ENCODE data around the gene SART3. TPM values are rescaled to one million over a fixed set of nuclear protein-coding genes. Genes with fewer than 3 reads are reported as not detected.

SART3 gene
- 10 to 100 TPM; 19.5 to 33.2 (median 27.4) TPM for total RNA-seq
- 10 to 100 TPM; 13.3 to 20.3 TPM for polyA plus RNA-seq
- long read RNA-seq, donor 1, full-length matches to known transcripts, result 10 of 22 reads
- long read RNA-seq, donor 1, partial matches to known transcripts, result 6 of 22 reads
- long read RNA-seq, donor 1, other reads (novel, unspliced or antisense), result 6 of 22 reads
- long read RNA-seq, donor 2, full-length matches to known transcripts, result 6 of 44 reads
- long read RNA-seq, donor 2, partial matches to known transcripts, result 35 of 44 reads
- long read RNA-seq, donor 2, other reads (novel, unspliced or antisense), result 3 of 44 reads
- long read RNA-seq, donor 3, full-length matches to known transcripts, result 9 of 21 reads
- long read RNA-seq, donor 3, partial matches to known transcripts, result 4 of 21 reads
- long read RNA-seq, donor 3, other reads (novel, unspliced or antisense), result 8 of 21 reads

DNA sequence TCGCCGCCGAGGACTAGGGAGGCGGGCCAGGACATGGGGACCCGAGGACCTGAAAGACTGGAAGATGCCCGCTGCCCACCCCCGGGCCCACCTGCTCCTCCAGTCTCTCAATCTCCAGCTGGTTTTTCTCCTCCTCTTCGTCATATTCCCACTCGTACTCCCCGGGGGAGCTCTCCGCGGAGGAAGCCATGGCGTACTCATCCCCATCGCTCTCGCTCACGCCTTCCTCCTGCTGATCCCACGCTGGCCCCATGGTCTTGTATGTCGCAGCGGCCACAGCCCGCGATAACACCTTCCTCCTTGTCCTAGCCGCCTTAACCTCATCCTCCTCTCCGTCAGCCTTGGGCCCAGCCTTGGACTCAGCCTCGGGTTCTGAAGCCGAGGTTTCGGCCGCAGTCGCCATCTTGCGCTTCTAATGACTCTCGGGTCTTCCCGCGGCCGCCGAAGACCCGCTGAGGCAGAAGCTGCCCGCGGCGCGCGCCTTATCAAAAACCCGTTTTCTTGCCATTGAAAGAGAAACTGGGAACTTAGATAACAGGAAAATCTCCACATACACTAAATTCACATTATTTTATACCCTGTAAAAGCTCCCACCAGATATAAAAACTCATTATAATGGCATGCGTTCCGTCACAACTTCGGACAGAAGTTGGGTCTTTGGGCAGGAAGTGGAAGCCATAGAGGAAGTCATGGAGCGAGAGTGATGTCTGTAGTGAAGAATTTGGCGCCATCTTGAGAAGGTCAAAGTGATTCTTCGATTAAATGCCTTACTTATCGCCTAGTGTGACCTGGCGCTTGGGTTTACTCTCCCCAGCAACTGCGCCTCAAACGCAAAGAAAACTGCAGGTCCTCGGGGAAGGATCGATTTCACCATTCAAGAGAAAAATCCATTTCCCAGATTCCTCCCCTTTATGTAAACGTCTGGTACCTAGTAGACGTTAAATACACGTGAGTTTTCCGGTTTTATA lies at the start of gene SART3:
Gene SART3 (minus strand): TSS at position 422 of the 968 bp plus-strand sequence. CDS start 19 bp downstream, at position 403.
- 0 to 1% (median 0%) methylated on average over 51 to 57 of the region's 57 CpGs for WGBS, 4 donors
- TF ChIP-seq, protein P1, sequence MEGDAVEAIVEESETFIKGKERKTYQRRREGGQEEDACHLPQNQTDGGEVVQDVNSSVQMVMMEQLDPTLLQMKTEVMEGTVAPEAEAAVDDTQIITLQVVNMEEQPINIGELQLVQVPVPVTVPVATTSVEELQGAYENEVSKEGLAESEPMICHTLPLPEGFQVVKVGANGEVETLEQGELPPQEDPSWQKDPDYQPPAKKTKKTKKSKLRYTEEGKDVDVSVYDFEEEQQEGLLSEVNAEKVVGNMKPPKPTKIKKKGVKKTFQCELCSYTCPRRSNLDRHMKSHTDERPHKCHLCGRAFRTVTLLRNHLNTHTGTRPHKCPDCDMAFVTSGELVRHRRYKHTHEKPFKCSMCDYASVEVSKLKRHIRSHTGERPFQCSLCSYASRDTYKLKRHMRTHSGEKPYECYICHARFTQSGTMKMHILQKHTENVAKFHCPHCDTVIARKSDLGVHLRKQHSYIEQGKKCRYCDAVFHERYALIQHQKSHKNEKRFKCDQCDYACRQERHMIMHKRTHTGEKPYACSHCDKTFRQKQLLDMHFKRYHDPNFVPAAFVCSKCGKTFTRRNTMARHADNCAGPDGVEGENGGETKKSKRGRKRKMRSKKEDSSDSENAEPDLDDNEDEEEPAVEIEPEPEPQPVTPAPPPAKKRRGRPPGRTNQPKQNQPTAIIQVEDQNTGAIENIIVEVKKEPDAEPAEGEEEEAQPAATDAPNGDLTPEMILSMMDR (IDR thresholded peaks at IDR 0.05), result no peak
- TF ChIP-seq POLR2A (IDR thresholded peaks at IDR 0.05), result peak in 1 of 2 donors; percentile 47
- intact Hi-C loops (cut with DNase I), result loop anchor here (5.0 to 10.0 kb wide), 10 partner anchors 56 to 536 kb away; partner anchors contain the start of genes ALKBH2 (in 5 of the 10), UNG (in 5 of the 10), CORO1C (in 2 of the 10) and SSH1 (in 2 of the 10)

DNA sequence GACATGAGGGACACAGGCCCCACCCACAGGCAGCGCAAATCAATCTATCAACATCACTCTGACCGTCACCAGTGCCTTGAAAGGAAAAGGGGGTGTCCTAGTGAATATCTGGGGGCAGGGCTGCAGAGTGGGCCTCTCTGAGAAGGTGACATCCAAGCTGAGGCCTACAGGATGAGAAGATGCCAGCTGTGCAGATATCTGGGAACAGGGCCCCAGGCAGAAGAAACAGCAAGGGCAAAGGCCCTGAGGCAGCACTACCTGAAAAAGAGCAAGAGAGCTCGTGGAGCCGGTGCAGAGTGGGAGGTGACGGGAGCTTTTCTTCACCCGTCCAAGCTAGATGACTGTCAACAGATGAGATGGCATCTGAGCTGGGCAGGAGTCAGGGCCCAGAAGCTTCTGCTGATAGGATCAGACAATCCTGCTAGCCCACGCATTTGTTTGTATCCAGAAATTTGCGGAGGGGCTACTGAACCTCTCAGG lies 49.4 kb upstream of the SART3 start:
- WGBS, 4 donors, result 86 to 92% (median 89%) methylated on average over 7 to 8 of the region's 8 CpGs
- peaks cover 0 to 22% (median 11%) of the 10 kb centered on the region in 12 donors for H3K4me1 ChIP-seq
- DNase-seq, result no peak
- H3K36me3 ChIP-seq, result no peaks in the 10 kb centered on the region
- peak overlapping the region in 1 of 12 donors; percentile 32 for H3K27ac ChIP-seq
- H3K4me3 ChIP-seq, result no peak overlapping the region
- intact Hi-C loops (cut with DNase I), result loop anchor here in 1 of 10 donors (5.0 kb wide), 1 partner anchor 38 kb away; no protein-coding TSS in a partner anchor
- H3K27me3 ChIP-seq, result no peaks in the 10 kb centered on the region
- TF ChIP-seq POLR2A (IDR thresholded peaks at IDR 0.05), result no peak
- peaks cover 0 to 1% (median 0%) of the 10 kb centered on the region in 12 donors for H3K9me3 ChIP-seq
- ATAC-seq, result no peak

More for the DNA sequence above, at the start of gene SART3:
- Histone ChIP-seq H3K9me3 (no peaks in the 10 kb centered on the region), H3K4me1 (peaks cover 7 to 79% (median 59%) of the 10 kb centered on the region in 12 donors), H3K4me3 (peak within 1 kb of the TSS; percentile 61 to 100 (median 89)), H3K27ac (peak within 1 kb of the TSS; percentile 84 to 98 (median 94)), H3K36me3 (peaks cover 0 to 46% (median 28%) of the 10 kb centered on the region in 9 donors), H3K27me3 (no peaks in the 10 kb centered on the region)
- ATAC-seq (peak; percentile 50 to 76 (median 62)), DNase-seq (peak; percentile 74 to 88 (median 87))

GRCh38 chr12:108609537-108610335 lies 48.8 kb upstream of the SART3 start:
- WGBS, 4 donors, result 29 to 42% (median 36%) methylated on average over 12 to 21 of the region's 21 CpGs
- Histone ChIP-seq H3K9me3 (no peaks in the 10 kb centered on the region), H3K4me3 (no peak overlapping the region), H3K4me1 (peaks cover 0 to 22% (median 11%) of the 10 kb centered on the region in 12 donors), H3K36me3 (no peaks in the 10 kb centered on the region), H3K27ac (peak overlapping the region in 1 of 12 donors; percentile 32), H3K27me3 (no peaks in the 10 kb centered on the region)
- peak; percentile 72 to 87 (median 87) for ATAC-seq
- intact Hi-C loops (cut with DNase I), result loop anchor here in 2 of 10 donors (5.0 to 10.0 kb wide), 2 partner anchors 37 to 435 kb away; no protein-coding TSS in a partner anchor
- no peak for TF ChIP-seq POLR2A (IDR thresholded peaks at IDR 0.05)
- TF ChIP-seq, protein P1 (IDR thresholded peaks at IDR 0.05), result no peak
- peak; percentile 83 to 87 (median 86) for DNase-seq

Data from heart left ventricle (tissue), 16 donors.